K562 (cell line): Measurements from ENCODE around the gene TLX2. TPM values are rescaled to one million over a fixed set of nuclear protein-coding genes. Genes with fewer than 3 reads are reported as not detected.

ENCODE experiments used
- ATAC-seq: fragments of 200-7000 bp; cut with Tn5 transposase; 3 replicates; pipeline ENCODE4 v1.9.1; 2020; ENCODE audit warnings: moderate library complexity
- BruUV-seq: library from RNA; stranded (reverse); fragments of 400-500 nt; replicated peaks from 2 replicates; lab custom pipeline; 2021; lab: Mats Ljungman, UMichigan
- CTCF ChIA-PET: fragments of 300-600 bp; formaldehyde crosslinking; extraction: SDS; loops from one replicate; lab custom pipeline; 2021; ENCODE audit warnings: low intra/inter-chr PET ratio; lab: Yijun Ruan, JAX
- POLR2A ChIA-PET: fragments of 300-600, 350-650 bp; sonication (Branson Sonifier 250); formaldehyde crosslinking; extraction: SDS; loops from one replicate; lab custom pipeline; 2021; ENCODE audit warnings: antibody characterized with exemption, inconsistent platforms; lab: Yijun Ruan, JAX
- DNase-seq, 4 experiments: peaks; one replicate each; pipeline versions ENCODE4 v3.0.0 to v3.0.0-alpha.2; 2011 to 2018; ENCODE audit warnings: low spot score in 3 of 4, mixed read lengths in 3 of 4; ENCODE audit errors: extremely low read depth in 1 of 4
- FAIRE-seq: peaks from 2 replicates; lab custom pipeline; 2011; peaks lifted over from hg19 to GRCh38; lab: Jason Lieb, UNC
- H2AFZ ChIP-seq: 2 replicates; pipeline ENCODE4 v1.6.0; 2011; ENCODE audit warnings: low read depth, low read length, control low read depth, inconsistent platforms
- H3K27ac ChIP-seq: fragments of 200-600 bp; 3 replicates; pipeline ENCODE4 v1.8.0; 2011; ENCODE audit warnings: low read depth, mild to moderate bottlenecking, control low read depth, inconsistent platforms, low read length, moderate library complexity, mixed read lengths; ENCODE audit errors: extremely low read depth
- H3K27me3 ChIP-seq, 2 experiments: fragments of 300-600 bp in 1 of 2; 2 replicates in 1 of 2; 3 replicates in 1 of 2; pipeline versions ENCODE4 v1.6.0 to v1.8.0; 2011; ENCODE audit warnings: inconsistent platforms in 2 of 2, low read length in 2 of 2, mild to moderate bottlenecking in 1 of 2, mixed read lengths in 1 of 2, moderate library complexity in 1 of 2; ENCODE audit not compliant: control insufficient read depth in 2 of 2, insufficient read depth in 2 of 2
- H3K36me3 ChIP-seq: fragments of 300-600 bp; 3 replicates; pipeline ENCODE4 v1.8.0; 2011; ENCODE audit warnings: mild to moderate bottlenecking, low read length, inconsistent platforms; ENCODE audit not compliant: control insufficient read depth, insufficient read depth
- H3K4me1 ChIP-seq, 2 experiments: fragments of 200-600 bp in 1 of 2; replicated peaks in 1 of 2; 2 replicates in 1 of 2; 3 replicates in 1 of 2; pipeline versions ENCODE4 v1.5.1 to v1.8.0; 2011; ENCODE audit warnings: inconsistent platforms in 2 of 2, low read length in 2 of 2, mild to moderate bottlenecking in 1 of 2, mixed read lengths in 1 of 2, moderate library complexity in 1 of 2; ENCODE audit not compliant: control insufficient read depth in 2 of 2, insufficient read depth in 2 of 2
- H3K4me2 ChIP-seq: 2 replicates; pipeline ENCODE4 v1.6.1; 2011; ENCODE audit warnings: low read length, control low read depth, inconsistent platforms, mixed read lengths; ENCODE audit not compliant: insufficient read depth
- H3K4me3 ChIP-seq: fragments of 200-600 bp; sonication (generic), shearing (Covaris generic); 2 replicates; pipeline ENCODE4 v1.5.1; 2016; ENCODE audit warnings: control low read depth, inconsistent platforms
- H3K79me2 ChIP-seq: fragments of 200-600 bp; 3 replicates; pipeline ENCODE4 v1.8.0; 2011; ENCODE audit warnings: low read length, inconsistent platforms; ENCODE audit not compliant: control insufficient read depth, insufficient read depth
- H3K9ac ChIP-seq, 2 experiments: 2 replicates each; pipeline versions ENCODE4 v1.6.0 to v1.6.1; 2011; ENCODE audit warnings: low read depth in 2 of 2, low read length in 2 of 2, control low read depth in 1 of 2, inconsistent platforms in 1 of 2, mild to moderate bottlenecking in 1 of 2, mixed read lengths in 1 of 2; ENCODE audit not compliant: insufficient read depth in 1 of 2
- H3K9me1 ChIP-seq: one replicate; pipeline ENCODE4 v1.6.0; 2011; ENCODE audit warnings: inconsistent platforms, mild to moderate bottlenecking, low read length, moderate library complexity; ENCODE audit not compliant: control insufficient read depth, insufficient read depth
- H3K9me3 ChIP-seq: replicated peaks from 2 replicates; pipeline ENCODE4 v1.5.1; 2011; ENCODE audit warnings: low read depth, low read length, inconsistent platforms; ENCODE audit not compliant: control insufficient read depth, insufficient read depth
- H4K20me1 ChIP-seq: replicated peaks from 2 replicates; pipeline ENCODE4 v1.6.1; 2011; ENCODE audit warnings: low read length, inconsistent platforms, mixed read lengths; ENCODE audit not compliant: control insufficient read depth, insufficient read depth
- CBX1 ChIP-seq: sonication (generic); IDR thresholded peaks from 2 replicates; pipeline ENCODE4 v1.6.1; 2016; ENCODE audit warnings: antibody characterized with exemption, low read depth, mild to moderate bottlenecking
- DPF2 ChIP-seq: fragments of 450-650 bp; IDR thresholded peaks from 2 replicates; pipeline ENCODE4 v1.6.1; 2016
- EP300 ChIP-seq: IDR thresholded peaks from 2 replicates; pipeline ENCODE4 v1.6.1; 2012; ENCODE audit warnings: low read length, improper control_type of control experiment
- FOXA3 ChIP-seq, 2 experiments: fragments of 450-650 bp in 1 of 2; sonication (generic) in 1 of 2; formaldehyde crosslinking; IDR thresholded peaks in 1 of 2; conservative IDR thresholded peaks in 1 of 2; 2 replicates each; pipeline versions ENCODE4 v1.4.0 to v1.8.0; 2020 to 2022; ENCODE audit warnings: mild to moderate bottlenecking in 2 of 2, missing genetic modification reagents in 1 of 2
- FUS ChIP-seq: fragments of 200-400 bp; formaldehyde crosslinking; optimal IDR thresholded peaks from 2 replicates; pipeline ENCODE3; 2017; ENCODE audit warnings: low read depth, low read length
- MAFF ChIP-seq: IDR thresholded peaks from 2 replicates; pipeline ENCODE4 v1.6.1; 2012; ENCODE audit warnings: low read length, improper control_type of control experiment
- STAT5A ChIP-seq: IDR thresholded peaks from 2 replicates; pipeline ENCODE4 v1.6.1; 2012; ENCODE audit warnings: low read length, inconsistent platforms, borderline replicate concordance
- YBX1 ChIP-seq: fragments of 450-650 bp; IDR thresholded peaks from 2 replicates; pipeline ENCODE4 v1.7.1; 2016; ENCODE audit warnings: mild to moderate bottlenecking
- ZNF316 ChIP-seq: fragments of 450-650 bp; IDR thresholded peaks from 2 replicates; pipeline ENCODE4 v1.6.1; 2016
- ZNF717 ChIP-seq: fragments of 250-450 bp; sonication (Bioruptor Pico); IDR thresholded peaks from 2 replicates; pipeline ENCODE4 v1.5.0; 2021
- ZNF766 ChIP-seq: fragments of 200-800 bp; sonication (Bioruptor generic); conservative IDR thresholded peaks from 2 replicates; pipeline ENCODE4 v1.6.1; 2016; ENCODE audit warnings: missing genetic modification characterization, missing compliant biosample characterization
- WGBS: fragments of 100-300 bp; shearing (Covaris generic); methylation state at CpG from one replicate; pipeline ENCODE4 v1.1.6; 2016; ENCODE audit warnings: low coverage, mixed read lengths; ENCODE audit not compliant: insufficient coverage; ENCODE audit errors: missing lambda C conversion rate; 5-methylcytosine and 5-hydroxymethylcytosine counted together
- in situ Hi-C: fragments of 300-500 bp; cut with MboI; formaldehyde crosslinking; loops from 4 replicates; pipeline ENCODE4 v1.15.0; 2018; ENCODE audit warnings: inconsistent platforms, mixed read lengths
- intact Hi-C: fragments of 100-400 bp; cut with micrococcal nuclease; formaldehyde crosslinking; loops from 2 replicates; pipeline ENCODE4 v1.14.2; 2022
- polyA plus RNA-seq, 8 experiments: library from polyadenylated mRNA; depleted of rRNA in 4 of 8; stranded (reverse) in 5 of 8; unstranded in 3 of 8; fragments of >200 nt; fragmentation: Nextera tagmentation in 2 of 8; fragmentation: Illumina TruSeq in 1 of 8; extraction: Ambion mirVana in 2 of 8; extraction: Trizol in 1 of 8; gene quantifications; 2 replicates each; pipeline versions ENCODE4 v1.2.1 to v1.2.3, GENCODE V29; 2011 to 2014; ENCODE audit warnings: inconsistent platforms in 1 of 8, missing spikeins in 1 of 8
- total RNA-seq, 7 experiments: library from RNA; depleted of rRNA in 6 of 7; stranded (reverse); fragments of >200 nt in 6 of 7; fragmentation: Illumina TruSeq in 2 of 7; extraction: Trizol in 2 of 7; gene quantifications; 2 replicates each; pipeline versions ENCODE4 v1.2.1 to v1.2.3, GENCODE V29; 2011 to 2021; ENCODE audit warnings: low replicate concordance in 1 of 7
- TF ChIP-seq, protein P1 (sequence below): fragments of 250-450 bp; sonication (Bioruptor Pico); IDR thresholded peaks from 2 replicates; pipeline ENCODE4 v1.4.0; 2020
- TF ChIP-seq, protein P2 (sequence below): fragments of 450-650 bp; formaldehyde crosslinking; IDR thresholded peaks from 2 replicates; pipeline ENCODE4 v1.4.0; 2022; ENCODE audit warnings: mild to moderate bottlenecking, moderate library complexity

Gene TLX2
- total and polyA plus RNA-seq, 9 of the 15 experiments (the other 6 are each of a cell fraction or from before 2014, with no cell fraction given): not detected

DNA sequence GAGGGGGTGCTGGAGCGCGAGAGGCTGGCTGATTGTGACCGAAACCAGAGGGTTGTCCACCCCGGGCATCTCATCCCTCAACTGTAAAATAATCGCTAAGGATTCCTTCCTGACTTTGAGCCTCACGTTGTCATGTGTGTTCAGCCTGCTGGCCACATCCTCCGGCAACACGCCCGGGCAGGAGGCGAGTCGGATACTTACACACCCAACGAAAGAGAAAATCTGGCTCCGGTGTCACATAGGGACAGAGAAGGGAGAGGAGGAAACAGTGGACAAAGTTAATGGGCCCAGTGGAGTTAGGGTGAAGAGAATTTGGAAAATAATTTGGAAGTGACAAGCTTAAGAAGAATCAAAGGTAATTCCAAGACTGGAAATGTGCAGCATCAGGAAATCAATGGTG lies 2.4 kb downstream of the TLX2 start:
- Histone ChIP-seq H3K27ac (no peak overlapping the region), H3K9me1 (no peaks in the 10 kb centered on the region), H3K4me3 (no peak overlapping the region), H3K4me2 (no peak overlapping the region), H3K9ac (no peak overlapping the region), H3K27me3 (no peaks in the 10 kb centered on the region), H3K36me3 (no peaks in the 10 kb centered on the region), H4K20me1 (no peaks in the 10 kb centered on the region), H3K9me3 (no peaks in the 10 kb centered on the region), H3K79me2 (no peaks in the 10 kb centered on the region), H3K4me1 (peaks cover 0 to 19% of the 10 kb centered on the region in 2 experiments; a peak in 3 of 5 replicates), H2AFZ (no peak overlapping the region)
- WGBS: 78% methylated on average over 10 of the region's 13 CpGs
- BruUV-seq: no TSS peak
- in situ Hi-C loops: no loop called here
- FAIRE-seq (no peak), DNase-seq (no peak), ATAC-seq (no peak)
- ChIA-PET CTCF (no interaction called here), POLR2A (interaction anchor here (1.5 kb wide), 1 partner anchor 11 kb away, joined by 5 read pairs; no protein-coding TSS in a partner anchor)
- TF ChIP-seq FUS (no peak), CBX1 (no peak), EP300 (no peak), ZNF316 (no peak), ZNF766 (CRISPR knock-in tag) (no peak), ZNF717 (CRISPR knock-in tag) (no peak), FOXA3 (CRISPR knock-in tag; conservative IDR thresholded peaks at IDR 0.05 in 1 of 2, IDR thresholded peaks at IDR 0.05 in 1 of 2) (no peak), DPF2 (no peak), YBX1 (no peak), STAT5A (no peak), MAFF (no peak)
- TF ChIP-seq, protein P1, sequence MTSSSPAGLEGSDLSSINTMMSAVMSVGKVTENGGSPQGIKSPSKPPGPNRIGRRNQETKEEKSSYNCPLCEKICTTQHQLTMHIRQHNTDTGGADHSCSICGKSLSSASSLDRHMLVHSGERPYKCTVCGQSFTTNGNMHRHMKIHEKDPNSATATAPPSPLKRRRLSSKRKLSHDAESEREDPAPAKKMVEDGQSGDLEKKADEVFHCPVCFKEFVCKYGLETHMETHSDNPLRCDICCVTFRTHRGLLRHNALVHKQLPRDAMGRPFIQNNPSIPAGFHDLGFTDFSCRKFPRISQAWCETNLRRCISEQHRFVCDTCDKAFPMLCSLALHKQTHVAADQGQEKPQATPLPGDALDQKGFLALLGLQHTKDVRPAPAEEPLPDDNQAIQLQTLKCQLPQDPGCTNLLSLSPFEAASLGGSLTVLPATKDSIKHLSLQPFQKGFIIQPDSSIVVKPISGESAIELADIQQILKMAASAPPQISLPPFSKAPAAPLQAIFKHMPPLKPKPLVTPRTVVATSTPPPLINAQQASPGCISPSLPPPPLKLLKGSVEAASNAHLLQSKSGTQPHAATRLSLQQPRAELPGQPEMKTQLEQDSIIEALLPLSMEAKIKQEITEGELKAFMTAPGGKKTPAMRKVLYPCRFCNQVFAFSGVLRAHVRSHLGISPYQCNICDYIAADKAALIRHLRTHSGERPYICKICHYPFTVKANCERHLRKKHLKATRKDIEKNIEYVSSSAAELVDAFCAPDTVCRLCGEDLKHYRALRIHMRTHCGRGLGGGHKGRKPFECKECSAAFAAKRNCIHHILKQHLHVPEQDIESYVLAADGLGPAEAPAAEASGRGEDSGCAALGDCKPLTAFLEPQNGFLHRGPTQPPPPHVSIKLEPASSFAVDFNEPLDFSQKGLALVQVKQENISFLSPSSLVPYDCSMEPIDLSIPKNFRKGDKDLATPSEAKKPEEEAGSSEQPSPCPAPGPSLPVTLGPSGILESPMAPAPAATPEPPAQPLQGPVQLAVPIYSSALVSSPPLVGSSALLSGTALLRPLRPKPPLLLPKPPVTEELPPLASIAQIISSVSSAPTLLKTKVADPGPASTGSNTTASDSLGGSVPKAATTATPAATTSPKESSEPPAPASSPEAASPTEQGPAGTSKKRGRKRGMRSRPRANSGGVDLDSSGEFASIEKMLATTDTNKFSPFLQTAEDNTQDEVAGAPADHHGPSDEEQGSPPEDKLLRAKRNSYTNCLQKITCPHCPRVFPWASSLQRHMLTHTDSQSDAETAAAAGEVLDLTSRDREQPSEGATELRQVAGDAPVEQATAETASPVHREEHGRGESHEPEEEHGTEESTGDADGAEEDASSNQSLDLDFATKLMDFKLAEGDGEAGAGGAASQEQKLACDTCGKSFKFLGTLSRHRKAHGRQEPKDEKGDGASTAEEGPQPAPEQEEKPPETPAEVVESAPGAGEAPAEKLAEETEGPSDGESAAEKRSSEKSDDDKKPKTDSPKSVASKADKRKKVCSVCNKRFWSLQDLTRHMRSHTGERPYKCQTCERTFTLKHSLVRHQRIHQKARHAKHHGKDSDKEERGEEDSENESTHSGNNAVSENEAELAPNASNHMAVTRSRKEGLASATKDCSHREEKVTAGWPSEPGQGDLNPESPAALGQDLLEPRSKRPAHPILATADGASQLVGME: no peak
- TF ChIP-seq, protein P2, sequence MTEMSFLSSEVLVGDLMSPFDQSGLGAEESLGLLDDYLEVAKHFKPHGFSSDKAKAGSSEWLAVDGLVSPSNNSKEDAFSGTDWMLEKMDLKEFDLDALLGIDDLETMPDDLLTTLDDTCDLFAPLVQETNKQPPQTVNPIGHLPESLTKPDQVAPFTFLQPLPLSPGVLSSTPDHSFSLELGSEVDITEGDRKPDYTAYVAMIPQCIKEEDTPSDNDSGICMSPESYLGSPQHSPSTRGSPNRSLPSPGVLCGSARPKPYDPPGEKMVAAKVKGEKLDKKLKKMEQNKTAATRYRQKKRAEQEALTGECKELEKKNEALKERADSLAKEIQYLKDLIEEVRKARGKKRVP: no peak
- intact Hi-C loops: no loop called here
